NCI-H2107 (cell line): ENCODE results near the gene ALPI.
"Not testable (repeated sequence)": the region's sequence is repeated elsewhere in the genome, so short reads cannot be mapped to it uniquely, and the experiment has no call there.

Source experiments
- DNase-seq: peaks from one replicate; lab custom pipeline; 2025; lab: John Stamatoyannopoulos, UW

ALPI gene

DNA sequence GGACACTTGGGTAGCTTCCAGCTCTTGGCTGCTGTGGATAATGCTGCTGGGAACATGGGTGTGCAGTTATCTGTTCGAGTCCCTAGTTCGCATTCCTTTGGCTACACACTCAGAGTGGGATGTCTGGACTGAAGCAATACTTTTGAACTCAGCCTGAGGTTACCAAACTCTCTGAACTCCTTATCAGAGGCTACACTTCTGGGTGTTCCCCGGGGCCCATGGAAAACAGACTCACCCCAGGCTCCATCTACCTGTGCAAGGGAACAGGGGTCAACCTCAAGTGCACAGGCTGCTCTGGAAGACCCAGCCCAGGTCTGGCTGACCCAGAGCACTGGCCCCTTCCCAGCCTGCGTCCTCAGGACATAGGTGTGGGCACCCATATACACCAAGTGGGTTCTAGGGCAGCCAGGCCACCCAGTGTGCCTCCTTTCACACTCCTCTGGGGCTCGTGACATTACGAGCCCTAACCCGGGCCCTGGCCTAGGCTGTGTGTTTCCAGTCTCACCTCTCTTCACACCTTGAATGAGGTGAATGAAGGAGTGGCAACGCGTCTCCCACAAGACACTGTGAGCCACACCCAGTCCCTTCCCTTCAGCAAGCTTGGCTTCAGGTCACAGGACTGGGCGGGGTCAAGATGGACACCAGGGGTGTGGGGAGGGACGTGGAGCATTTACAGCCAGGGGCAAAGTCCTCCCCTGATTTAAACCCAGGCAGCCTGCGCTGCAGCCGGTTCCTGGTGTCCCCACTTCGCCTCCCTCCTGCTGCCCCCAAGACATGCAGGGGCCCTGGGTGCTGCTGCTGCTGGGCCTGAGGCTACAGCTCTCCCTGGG, at the start of gene ALPI:
ALPI (plus strand) TSS at position 728 of the 830 bp plus-strand sequence; CDS start at position 775, 47 bp downstream.
- no peak for DNase-seq

DNA sequence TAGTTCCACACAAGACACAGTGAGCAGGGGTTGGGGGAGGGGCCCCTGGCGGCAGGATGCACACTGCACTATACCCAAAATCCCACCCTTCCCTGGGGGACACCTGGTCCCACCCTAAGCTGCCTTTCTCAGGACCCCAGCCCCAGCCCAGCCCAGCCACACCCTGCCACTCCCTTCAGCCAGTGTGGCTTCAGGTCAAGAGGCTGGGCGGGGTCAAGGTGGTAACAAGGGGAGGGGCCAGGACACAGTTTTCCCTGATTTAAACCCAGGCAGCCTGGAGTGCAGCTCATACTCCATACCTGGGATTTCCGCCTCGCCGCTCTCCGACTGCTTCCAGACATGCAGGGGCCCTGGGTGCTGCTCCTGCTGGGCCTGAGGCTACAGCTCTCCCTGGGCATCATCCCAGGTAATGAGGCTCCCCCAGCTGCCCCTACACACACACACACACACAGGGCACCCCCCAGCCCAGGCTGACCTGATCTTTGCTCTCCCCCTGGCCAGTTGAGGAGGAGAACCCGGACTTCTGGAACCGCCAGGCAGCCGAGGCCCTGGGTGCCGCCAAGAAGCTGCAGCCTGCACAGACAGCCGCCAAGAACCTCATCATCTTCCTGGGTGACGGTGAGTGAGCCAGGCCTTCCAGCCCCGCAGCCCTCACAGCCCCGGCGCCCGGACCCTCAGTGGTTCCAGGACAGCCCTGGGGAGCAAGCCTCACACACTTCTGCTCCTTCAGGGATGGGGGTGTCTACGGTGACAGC, 49.2 kb upstream of the ALPI start, which contains the start of gene ALPG:
ALPG (plus strand) TSS at position 289 of the 755 bp plus-strand sequence; CDS start at position 340, 51 bp downstream.
- DNase-seq: no peak

DNA sequence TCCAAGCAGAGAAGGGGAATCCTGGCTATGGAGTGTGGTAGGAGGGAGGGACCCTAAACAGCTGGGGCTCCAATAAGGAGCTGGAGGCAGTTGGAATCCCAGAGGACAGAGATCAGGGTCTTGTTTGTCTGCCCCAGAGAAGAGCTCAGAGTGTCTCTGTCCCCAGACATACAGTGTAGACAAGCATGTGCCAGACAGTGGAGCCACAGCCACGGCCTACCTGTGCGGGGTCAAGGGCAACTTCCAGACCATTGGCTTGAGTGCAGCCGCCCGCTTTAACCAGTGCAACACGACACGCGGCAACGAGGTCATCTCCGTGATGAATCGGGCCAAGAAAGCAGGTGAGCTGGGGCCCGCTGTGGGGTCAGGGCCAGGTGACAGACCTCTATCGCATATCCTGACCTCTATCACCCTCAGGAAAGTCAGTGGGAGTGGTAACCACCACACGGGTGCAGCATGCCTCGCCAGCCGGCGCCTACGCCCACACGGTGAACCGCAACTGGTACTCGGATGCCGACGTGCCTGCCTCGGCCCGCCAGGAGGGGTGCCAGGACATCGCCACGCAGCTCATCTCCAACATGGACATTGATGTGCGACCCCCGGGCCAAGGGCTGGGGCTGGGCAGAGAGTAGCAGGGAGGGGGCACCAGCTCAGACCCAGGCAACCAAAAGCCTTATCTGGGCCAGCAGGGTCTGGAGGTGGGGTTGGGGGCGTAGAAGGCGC, 48.4 kb upstream of the ALPI start:
- DNase-seq: not testable (repeated sequence)

DNA sequence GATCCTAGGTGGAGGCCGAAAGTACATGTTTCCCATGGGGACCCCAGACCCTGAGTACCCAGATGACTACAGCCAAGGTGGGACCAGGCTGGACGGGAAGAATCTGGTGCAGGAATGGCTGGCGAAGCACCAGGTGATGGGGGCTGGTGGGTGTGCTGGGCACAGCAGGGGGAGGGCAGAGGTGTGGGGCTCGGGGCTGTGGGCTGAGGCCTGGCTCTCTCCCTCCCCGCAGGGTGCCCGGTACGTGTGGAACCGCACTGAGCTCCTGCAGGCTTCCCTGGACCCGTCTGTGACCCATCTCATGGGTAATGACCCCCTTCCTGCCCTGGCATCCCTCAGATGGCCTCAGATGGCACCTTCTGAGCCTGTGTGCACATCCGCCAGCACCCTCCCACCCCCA, 47.7 kb upstream of the ALPI start:
- DNase-seq: not testable (repeated sequence)

DNA sequence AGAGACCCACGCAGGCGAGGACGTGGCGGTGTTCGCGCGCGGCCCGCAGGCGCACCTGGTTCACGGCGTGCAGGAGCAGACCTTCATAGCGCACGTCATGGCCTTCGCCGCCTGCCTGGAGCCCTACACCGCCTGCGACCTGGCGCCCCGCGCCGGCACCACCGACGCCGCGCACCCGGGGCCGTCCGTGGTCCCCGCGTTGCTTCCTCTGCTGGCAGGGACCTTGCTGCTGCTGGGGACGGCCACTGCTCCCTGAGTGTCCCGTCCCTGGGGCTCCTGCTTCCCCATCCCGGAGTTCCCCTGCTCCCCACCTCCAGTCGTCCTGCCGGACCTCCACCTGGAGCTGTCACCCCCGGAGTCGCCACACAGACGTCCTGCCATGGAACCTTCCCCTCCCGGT, 46.3 kb upstream of the ALPI start:
- DNase-seq: not testable (repeated sequence)

DNA sequence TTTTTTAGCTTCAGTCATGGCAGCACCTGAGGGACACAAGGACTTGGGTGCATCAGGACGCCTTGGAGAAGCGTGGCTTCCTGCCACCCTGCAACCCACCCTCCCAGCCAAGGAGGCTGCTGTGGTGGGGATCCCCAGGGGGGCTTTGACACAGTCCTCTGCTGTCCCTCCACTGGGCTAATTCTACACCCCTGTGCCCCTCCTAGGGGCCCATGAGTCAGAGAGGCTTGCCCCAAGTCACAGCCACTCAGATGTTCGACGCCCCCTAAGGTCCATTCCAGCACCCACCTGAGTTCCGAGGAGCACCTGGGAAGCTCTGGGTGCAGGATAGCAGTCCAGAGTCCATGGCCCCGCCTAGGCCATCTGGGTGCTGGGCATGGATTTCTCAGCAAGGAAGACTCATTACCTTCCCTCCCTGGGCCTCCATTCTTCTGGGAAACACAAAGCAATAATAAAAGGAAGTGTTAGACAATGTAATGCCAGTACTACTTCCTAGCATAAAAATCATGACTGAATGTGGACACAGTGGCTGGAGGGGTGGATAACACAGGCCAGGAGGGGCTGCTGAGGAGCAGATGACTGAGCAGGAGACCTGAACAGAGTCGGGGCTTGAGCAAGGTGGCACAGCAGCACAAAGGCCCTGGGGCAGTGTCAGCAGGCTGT, 45.6 kb upstream of the ALPI start:
- no peak for DNase-seq

DNA sequence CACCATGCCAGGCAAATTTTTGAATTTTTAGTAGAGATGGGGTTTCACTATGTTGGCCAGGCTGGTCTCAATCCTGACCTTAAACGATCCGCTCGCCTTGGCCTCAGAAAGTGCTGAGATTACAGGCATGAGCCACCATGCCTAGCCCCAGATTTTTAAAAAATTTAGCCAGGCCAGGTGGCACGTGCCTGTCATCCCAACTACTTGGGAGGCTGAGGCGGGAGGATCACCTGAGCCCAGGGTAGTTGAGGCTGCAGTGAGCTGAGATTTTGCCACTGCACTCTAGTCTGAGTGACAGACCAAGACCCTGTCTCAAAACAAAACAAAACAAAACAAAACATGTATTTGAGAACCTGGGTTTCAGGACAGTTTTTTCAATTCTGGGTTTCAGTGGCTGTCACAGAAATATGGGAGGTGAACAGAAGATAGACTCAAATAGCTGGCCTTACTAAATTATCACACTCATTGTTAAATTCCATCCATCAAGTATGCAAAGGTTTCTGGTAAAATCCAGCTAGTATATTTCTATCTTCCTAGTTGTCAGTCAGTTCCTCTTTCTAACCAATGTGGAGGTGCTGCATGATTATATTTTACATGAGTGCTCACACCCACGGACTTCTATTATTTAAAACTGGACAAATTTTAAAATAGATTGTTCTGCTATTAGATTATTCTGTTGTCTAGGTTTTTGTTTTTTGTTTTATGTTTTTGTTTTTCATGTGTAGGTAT, 43.9 kb upstream of the ALPI start:
- no peak for DNase-seq

DNA sequence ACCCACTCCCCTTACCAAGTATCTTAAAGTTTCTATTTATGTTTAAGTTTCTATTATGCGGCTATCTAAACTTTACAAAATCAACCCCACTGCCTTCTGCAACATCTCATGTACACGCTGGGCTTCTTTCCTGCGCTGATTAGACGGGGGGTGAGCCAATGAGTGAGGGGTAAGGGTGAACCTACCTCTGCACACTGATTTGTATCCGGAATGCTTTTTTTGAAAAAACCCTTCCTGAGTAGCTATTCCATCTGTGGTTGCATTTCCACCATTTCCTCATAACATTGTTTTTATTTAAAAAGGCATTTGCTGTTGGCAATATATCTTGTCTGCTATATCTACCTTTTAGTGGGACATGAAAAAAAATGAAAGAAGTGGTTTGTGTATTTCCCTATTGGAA, 43.0 kb upstream of the ALPI start:
- no peak for DNase-seq

DNA sequence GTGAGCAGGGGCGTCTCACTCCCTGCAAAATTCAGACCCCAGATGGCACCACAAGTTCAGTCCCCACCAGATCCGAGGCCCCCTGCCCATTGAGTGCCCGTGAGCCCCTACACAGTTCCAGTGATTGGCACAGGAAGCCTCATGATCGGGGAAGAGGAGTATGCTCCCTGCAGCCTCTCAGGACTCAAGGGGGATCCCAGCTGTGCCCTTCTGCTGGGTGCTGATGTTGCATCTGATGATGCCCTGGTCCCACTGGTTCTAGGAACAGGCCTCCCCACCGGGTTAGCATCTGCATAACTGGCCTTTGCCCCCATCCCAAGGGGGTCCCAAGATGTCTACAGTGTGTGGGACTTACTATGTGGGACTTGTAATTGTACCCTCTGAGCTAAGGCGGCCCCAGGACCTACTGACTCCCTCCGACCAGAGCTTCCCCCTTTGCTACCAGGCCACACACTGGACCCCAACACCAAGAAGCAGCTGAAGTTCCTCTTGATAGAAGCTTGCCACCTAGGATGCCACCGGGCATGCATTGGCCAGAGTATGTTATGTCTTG, 40.7 kb upstream of the ALPI start:
- DNase-seq: no peak

DNA sequence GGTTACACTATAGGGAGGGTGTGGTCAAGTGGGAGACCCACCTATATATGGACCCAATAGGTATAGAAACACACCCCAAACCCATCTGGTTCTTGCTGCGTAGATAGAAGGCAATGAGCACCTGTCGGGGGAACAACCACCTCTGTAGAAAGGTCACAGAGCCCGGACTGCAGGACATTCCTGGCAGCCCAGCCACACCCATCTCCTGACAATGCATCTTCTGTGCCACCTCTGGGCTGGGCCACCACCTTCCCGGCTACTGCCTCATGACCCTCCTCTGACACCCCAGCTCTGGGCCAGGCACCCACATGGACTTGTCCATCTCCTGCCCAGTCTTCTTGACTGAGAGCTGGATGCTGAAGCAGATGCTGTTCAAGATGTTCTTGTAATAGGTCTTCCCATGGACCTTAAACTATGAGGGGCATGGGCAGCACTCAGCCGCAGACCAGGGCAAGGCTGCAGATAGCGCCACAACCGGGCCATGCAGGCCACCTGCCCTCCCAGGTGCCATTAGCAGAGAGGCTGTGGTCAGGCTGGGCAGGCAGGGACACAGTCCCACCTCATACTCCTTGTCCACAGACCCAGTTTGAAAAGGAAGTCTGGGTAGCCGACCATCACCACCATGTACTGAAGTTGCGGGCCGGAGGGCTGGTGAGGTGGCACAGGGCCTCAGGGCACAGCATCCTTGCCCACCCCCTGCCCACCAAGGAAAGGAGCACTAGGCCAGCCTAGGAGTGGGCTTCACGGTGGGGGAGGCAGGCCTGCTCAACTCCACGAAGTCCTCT, 40.0 kb upstream of the ALPI start:
- DNase-seq: no peak

DNA sequence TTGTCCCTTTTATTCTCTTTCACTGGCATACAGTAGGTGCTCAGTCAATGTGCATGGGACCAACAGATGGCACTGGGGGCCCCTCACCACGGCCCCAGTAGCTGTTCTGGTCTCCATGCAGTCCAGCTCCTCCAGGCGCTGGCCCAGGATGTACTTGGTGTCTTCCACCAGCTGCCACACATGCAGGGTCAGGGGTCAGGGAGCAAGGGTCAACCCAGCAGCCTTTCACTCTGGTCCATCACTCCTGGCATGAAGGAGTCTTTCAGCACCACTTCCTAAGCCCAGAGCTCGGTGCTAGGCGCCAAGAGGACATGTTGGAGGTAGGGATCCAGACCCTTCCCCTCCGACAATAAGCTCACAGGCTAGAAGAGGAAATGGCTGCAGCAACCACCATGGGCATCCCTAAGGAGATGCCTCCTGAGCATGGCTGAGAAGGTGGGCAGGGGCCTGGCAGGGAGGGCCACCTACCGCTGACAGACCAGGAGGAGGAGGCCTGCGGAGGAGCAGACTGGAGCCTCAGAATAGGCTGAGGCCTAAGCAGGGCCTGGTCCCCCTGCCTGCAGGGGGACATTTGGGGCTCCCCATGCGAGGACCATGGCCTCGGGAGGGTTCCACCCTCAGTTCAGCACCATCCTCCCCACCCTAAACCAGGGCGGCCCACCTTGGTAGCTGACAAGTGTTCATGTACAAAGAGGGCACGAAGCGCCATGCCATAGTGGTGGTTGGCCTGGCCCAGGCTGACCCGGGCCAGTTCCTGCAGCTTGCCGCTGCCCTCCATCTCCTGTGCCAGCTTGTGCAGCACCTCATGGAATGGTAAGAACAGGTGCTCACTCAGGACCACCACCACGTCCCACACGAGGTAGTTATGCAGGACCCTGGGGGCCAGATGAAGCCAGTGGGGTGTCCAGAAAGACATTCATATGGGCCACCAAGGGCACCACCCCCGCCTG, 39.2 kb upstream of the ALPI start:
- no peak for DNase-seq

DNA sequence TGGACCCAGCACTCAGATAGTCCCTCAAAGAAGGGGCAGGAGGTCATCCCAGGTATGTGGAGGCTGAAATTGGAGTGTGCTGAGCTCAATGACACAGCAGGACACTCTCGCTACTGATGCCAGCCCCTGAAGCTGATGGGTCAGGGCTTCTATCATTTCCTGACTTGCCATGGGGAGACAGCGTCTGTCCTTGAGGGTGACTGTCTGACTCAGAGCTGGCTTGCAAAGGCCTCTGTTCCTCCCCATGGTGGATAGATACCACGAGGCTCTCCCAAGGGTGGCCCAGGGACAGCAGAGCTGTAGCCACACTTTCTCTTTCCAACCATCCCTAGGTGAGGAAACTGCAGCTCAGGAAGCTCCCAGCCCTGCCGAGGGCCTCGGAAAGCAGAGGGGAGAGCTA, 38.5 kb upstream of the ALPI start:
- no peak for DNase-seq

DNA sequence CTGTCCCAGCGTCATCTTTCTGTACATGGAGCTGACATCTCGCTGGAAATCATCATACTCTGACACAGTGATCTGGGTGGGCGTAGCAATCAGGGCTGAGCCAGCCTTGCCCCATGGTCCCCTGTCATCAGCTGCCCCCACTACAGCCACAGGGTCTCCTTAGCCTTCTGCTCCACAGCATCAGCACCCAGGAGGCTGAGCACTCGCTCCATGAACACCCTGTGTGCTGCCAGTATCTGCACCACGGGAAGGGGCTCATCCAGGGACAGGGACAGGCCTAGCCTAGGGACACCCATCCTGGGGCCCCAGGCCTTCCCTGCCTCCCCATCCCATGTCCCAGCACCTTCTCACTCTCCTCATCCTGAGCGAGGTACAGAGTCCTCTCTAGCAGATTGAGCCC, 37.9 kb upstream of the ALPI start:
- no peak for DNase-seq

DNA sequence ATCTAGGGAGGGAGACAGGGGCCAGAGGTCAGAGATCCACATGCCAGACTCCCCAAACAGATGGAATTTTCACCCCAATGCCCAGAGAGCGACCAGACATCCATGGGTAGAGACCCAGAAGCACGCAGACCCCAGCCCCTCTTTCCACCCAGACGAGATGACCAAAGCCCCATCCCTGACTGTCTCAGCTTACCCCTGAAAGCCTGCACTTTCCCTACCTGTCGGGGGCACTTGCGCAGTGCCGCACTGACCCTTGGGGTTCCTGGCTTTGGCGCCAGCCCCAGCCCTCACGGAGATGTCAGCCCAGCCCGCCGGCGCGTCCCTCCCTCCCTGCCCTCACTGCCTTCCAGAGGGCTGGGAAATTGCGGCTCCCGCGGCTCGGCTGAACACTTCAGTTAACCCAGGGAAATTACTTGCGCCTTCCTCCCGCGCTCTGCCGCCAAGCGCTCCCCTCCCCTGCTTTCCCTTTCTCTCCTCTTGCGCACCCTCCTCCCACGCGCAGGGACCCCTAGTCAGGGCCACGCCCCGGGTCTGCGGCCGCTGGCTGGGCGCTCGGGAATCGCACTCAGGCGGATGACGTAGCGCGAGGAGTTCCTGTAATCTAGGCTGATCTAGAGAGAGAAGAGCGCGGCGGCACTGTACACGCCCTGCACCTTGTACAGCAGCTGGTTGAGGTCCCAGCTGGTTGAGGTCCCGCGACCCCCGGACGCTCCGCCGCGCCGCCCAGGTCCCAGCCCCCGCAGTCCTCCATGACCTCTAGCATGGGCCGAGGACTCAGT, 37.3 kb upstream of the ALPI start:
- DNase-seq: no peak

DNA sequence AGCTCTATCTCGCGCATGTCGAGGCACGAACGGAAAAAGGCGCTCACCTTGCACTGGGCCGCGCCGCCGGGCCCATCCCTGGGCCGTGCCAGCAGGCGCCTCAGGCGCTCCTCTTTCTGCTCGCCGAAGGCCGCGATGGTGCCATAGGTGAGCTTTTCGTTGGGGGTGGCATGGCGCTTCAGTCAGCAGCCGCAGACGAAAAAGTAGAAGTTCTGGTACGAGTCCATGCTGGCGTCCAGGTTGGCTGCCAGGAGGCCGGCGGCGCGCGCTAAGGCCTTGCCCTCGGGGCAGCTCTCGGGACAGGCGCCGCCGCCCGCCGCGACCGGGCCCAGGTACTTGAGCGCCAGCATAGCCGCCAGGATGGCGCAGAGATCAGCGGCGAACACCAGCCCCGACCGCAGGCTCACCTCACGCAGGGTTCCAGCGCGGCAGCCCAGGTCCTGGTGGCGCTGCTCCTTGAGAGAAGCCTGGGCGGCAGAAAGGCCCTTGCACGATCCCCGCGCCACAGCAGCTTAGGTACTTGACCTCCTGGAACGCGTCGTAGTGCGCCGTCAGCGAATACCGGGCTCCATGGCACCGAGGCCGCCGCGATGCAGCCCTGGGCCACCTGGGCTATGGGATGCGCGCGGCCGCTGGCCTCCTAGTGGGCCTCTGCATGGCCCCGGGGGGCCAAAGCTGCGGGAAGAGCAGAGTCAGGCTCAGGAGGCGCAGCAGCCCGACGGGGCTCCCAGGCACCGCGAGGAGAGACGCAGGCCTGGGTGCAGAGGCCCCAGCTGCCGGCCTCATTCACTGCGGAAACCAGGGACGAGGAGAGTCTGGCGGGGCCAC, 36.5 kb upstream of the ALPI start:
- no peak for DNase-seq

DNA sequence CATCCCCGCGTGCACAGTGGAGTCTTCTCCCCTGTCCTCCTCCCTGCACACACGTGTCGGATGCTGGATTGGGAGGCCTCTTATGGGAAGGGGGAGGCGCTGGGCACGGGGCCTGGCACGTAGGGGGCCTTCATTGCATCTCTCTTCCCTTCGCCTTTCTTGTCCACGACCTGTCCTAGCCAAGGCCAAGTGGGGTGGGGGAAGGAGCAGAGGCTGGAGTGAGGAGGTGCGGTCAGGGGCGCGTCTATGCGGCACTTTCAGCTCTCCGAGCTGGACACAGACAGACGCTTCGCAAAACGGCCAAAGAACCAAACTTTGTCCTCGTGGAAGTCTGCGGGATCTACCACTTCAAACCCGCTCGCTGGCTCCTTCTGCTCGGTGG, 35.9 kb upstream of the ALPI start:
- no peak for DNase-seq

DNA sequence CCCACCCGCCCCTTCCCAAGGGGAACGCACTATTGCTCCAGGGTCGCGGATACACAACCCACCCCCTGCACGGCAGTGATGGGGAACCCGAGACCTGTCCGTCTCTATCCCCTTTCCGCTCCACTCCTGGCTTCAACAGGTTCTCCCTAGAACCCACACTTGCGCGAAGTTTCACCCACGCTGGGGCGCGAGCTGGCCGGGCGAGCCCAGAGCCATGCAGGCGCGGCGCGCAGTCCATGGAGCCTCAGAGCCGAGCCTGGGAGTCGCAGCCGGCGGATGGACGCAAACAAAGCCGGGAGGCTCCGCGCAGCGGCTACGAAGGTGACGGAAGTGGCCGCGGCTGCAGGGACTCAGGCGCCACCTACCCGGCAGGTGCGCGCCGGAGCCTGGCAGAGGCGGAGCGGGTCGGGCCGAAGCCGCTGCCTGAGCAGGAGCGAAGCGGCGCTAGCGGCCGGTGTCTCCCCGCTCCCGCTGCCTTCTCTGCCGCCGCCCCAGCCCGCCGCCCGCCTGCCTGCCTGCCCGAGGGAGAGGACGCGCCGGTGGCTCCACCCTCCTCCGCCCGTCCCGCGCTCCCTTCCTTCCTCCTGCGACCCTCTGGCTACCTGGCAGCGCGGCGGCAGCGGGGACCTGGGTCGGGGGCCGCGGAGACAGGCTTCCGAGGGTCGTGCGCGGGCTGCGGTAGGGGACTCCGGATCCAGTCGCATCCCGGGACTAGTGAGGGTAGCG, 35.3 kb upstream of the ALPI start:
- peak; percentile 26 for DNase-seq
